Gastrocnemius medialis (tissue), 4 donors: Measurements from ENCODE around the gene SULT2B1.

ENCODE experiments used
- CTCF ChIP-seq, 5 experiments: fragments of 450-650 bp in 3 of 5; fragments of 200-600 bp in 2 of 5; sonication (generic) in 2 of 5; IDR thresholded peaks in 4 of 5; conservative IDR thresholded peaks in 1 of 5; 1 replicate in 4 of 5; 2 replicates in 1 of 5; pipeline ENCODE4 v1.5.1; 2016 to 2019; ENCODE audit warnings: antibody characterized with exemption in 5 of 5, mild to moderate bottlenecking in 3 of 5, moderate library complexity in 3 of 5
- POLR2A ChIP-seq, 2 donors: fragments of 450-650 bp; IDR thresholded peaks; one replicate each; pipeline ENCODE4 v1.6.1; 2017; ENCODE audit warnings: antibody characterized with exemption in 2 of 2, mild to moderate bottlenecking in 2 of 2, moderate library complexity in 2 of 2

DNA sequence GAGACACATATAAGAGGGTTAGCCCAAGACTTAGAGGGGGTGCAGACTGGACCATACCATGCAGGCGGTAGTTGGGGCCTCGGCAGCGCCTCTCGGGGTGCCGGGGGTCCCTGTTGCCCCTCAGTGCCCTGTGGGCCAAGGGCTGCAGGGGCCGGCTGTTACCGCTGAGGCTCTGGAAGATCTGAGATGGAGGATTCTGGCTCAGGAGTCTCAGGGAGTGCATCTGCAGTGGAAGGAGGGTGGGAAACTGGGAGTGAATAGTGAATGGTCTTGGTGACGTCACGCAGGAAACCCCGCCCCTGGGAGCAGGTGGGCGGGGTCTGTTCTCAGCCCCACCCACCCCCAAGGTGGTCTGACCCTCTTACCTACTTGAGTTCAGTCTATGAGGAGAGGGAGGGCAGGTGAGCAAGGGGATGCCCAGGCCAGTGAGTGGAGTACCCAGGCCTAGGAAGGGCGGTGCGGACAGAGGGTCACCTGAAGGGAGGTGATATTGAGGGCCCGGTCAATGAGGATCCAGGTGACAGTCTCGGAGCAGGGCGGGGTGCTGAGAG is 86.9 kb downstream of the SULT2B1 start:
- TF ChIP-seq CTCF (IDR thresholded peaks at IDR 0.05 in 4 of 5, conservative IDR thresholded peaks at IDR 0.05 in 1 of 5): no peak
- no peak for TF ChIP-seq POLR2A (IDR thresholded peaks at IDR 0.05)
